Panc1 (cell line): Measurements from ENCODE around the gene TOM1L1. TPM values are rescaled to one million over a fixed set of nuclear protein-coding genes. Genes with fewer than 3 reads are reported as not detected.

ENCODE experiments used
- ATAC-seq: fragments of 200-7000 bp; cut with Tn5 transposase; 2 replicates; pipeline ENCODE4 v1.9.1; 2020; ENCODE audit warnings: mild to moderate bottlenecking, moderate library complexity
- BruUV-seq: library from RNA; stranded (reverse); fragments of 400-500 nt; replicated peaks from 2 replicates; lab custom pipeline; 2021; lab: Mats Ljungman, UMichigan
- CTCF ChIA-PET: fragments of 300-600 bp; sonication (Branson Sonifier 250); formaldehyde crosslinking; loops from one replicate; lab custom pipeline; 2022; ENCODE audit warnings: antibody characterized with exemption; lab: Charles Lee
- POLR2A ChIA-PET: fragments of 300-600 bp; sonication (Branson Sonifier 250); formaldehyde crosslinking; loops from one replicate; lab custom pipeline; 2022; ENCODE audit warnings: antibody characterized with exemption; lab: Charles Lee
- DNase-seq: peaks from one replicate; pipeline ENCODE4 v3.0.0-alpha.2; 2010; ENCODE audit warnings: low read depth, low spot score
- H3K27ac ChIP-seq: 2 replicates; pipeline ENCODE4 v1.5.1; 2011; ENCODE audit warnings: mild to moderate bottlenecking, low read length, inconsistent platforms
- H3K27me3 ChIP-seq: fragments of 200-500 bp; sonication (Bioruptor generic); 2 replicates; pipeline ENCODE4 v1.6.0; 2014; ENCODE audit warnings: low read length, inconsistent platforms; ENCODE audit not compliant: control insufficient read depth, insufficient read depth
- H3K36me3 ChIP-seq: fragments of 200-500 bp; sonication (Bioruptor generic); 2 replicates; pipeline ENCODE4 v1.5.1; 2014; ENCODE audit warnings: inconsistent platforms, mild to moderate bottlenecking, low read length, moderate library complexity; ENCODE audit not compliant: control insufficient read depth, insufficient read depth
- H3K4me1 ChIP-seq: 2 replicates; pipeline ENCODE4 v1.5.1; 2011; ENCODE audit warnings: inconsistent platforms, mild to moderate bottlenecking, low read length, moderate library complexity; ENCODE audit not compliant: control insufficient read depth, insufficient read depth
- H3K4me3 ChIP-seq, 2 experiments: 2 replicates each; pipeline ENCODE4 v1.5.1; 2011 to 2012; ENCODE audit warnings: low read depth in 2 of 2, low read length in 2 of 2, mild to moderate bottlenecking in 2 of 2, inconsistent platforms in 1 of 2, moderate library complexity in 1 of 2
- H3K9me3 ChIP-seq: fragments of 200-500 bp; sonication (Bioruptor generic); 2 replicates; pipeline ENCODE4 v1.5.1; 2014; ENCODE audit warnings: low read depth, mild to moderate bottlenecking, inconsistent platforms, low read length, moderate library complexity; ENCODE audit not compliant: control insufficient read depth, insufficient read depth
- POLR2AphosphoS5 ChIP-seq: IDR thresholded peaks from 2 replicates; pipeline ENCODE4 v1.6.1; 2012; ENCODE audit warnings: mild to moderate bottlenecking, low read depth, low read length, moderate library complexity
- REST ChIP-seq, 2 experiments: IDR thresholded peaks; 2 replicates each; pipeline ENCODE4 v1.6.1; 2011 to 2012; ENCODE audit warnings: low read depth in 2 of 2, control low read depth in 1 of 2, low read length in 1 of 2, mild to moderate bottlenecking in 1 of 2, moderate library complexity in 1 of 2; ENCODE audit not compliant: insufficient read depth in 1 of 2
- SIN3A ChIP-seq: IDR thresholded peaks from 2 replicates; pipeline ENCODE4 v1.6.1; 2012; ENCODE audit warnings: low read depth, mild to moderate bottlenecking, low read length, moderate library complexity, borderline replicate concordance; ENCODE audit not compliant: insufficient read depth
- TCF7L2 ChIP-seq: IDR thresholded peaks from 2 replicates; pipeline ENCODE4 v1.6.1; 2011; ENCODE audit warnings: mild to moderate bottlenecking, low read depth, low read length, inconsistent platforms
- in situ Hi-C: cut with HindIII; loops from 2 replicates; pipeline ENCODE4 v1.10.0; 2016; ENCODE audit warnings: low sequenced_read_pairs, low pct_unique_long_range_greater_than_20kb
- intact Hi-C: fragments of 100-400 bp; cut with micrococcal nuclease; formaldehyde crosslinking; loops from one replicate; pipeline ENCODE4 v1.10.0; 2022; ENCODE audit not compliant: unreplicated experiment
- total RNA-seq: library from RNA; stranded (reverse); gene quantifications from one replicate; pipeline ENCODE4 v1.2.1, GENCODE V29; 2021; ENCODE audit not compliant: unreplicated experiment
- TF ChIP-seq, protein P1 (sequence below): fragments of 450-650 bp; IDR thresholded peaks from 2 replicates; pipeline ENCODE4 v1.5.1; 2017; ENCODE audit warnings: mild to moderate bottlenecking

The TOM1L1 gene
- total RNA-seq, 1 experiment from 2014 or later = 53.9 TPM

GRCh38 chr17:54892360-54892759, 8.3 kb upstream of the TOM1L1 start:
- DNase-seq (no peak), ATAC-seq (no peak)
- Histone ChIP-seq H3K4me3 (no peak overlapping the region), H3K9me3 (no peaks in the 10 kb centered on the region), H3K27ac (no peak overlapping the region), H3K36me3 (no peaks in the 10 kb centered on the region), H3K27me3 (no peaks in the 10 kb centered on the region), H3K4me1 (no peaks in the 10 kb centered on the region)
- in situ Hi-C loops (no loop called here), intact Hi-C loops (no loop called here)
- BruUV-seq = no TSS peak
- ChIA-PET CTCF (no interaction called here), POLR2A (no interaction called here)
- TF ChIP-seq SIN3A (no peak), POLR2AphosphoS5 (no peak), REST (IDR thresholded peaks at IDR 0.05; ENCODE audit: insufficient read depth in 1 of 2, low read depth in 2 of 2, low read length in 1 of 2) (no peak), TCF7L2 (no peak)
- TF ChIP-seq, protein P1, sequence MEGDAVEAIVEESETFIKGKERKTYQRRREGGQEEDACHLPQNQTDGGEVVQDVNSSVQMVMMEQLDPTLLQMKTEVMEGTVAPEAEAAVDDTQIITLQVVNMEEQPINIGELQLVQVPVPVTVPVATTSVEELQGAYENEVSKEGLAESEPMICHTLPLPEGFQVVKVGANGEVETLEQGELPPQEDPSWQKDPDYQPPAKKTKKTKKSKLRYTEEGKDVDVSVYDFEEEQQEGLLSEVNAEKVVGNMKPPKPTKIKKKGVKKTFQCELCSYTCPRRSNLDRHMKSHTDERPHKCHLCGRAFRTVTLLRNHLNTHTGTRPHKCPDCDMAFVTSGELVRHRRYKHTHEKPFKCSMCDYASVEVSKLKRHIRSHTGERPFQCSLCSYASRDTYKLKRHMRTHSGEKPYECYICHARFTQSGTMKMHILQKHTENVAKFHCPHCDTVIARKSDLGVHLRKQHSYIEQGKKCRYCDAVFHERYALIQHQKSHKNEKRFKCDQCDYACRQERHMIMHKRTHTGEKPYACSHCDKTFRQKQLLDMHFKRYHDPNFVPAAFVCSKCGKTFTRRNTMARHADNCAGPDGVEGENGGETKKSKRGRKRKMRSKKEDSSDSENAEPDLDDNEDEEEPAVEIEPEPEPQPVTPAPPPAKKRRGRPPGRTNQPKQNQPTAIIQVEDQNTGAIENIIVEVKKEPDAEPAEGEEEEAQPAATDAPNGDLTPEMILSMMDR = no peak

DNA sequence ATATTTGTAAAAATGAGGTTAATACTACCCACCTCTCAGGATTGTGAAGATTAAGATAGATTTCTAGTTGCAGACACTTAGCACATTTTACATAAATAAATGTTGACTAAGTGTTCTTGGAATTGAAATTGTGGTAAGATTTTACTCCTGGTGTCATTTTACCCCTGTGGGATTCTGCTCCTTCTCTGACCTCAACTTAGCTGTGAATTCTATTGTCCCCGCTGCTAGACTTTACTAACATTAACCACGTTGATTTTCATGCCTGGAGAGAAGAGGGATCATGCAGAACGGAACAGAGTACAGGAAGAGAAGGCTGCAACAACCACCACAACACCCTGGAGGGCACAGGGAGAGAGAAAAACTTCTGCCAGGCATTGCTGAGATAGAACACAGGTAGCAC, 2.1 kb upstream of the TOM1L1 start:
- Histone ChIP-seq H3K9me3 (no peaks in the 10 kb centered on the region), H3K27ac (no peak overlapping the region), H3K36me3 (peaks cover 6% of the 10 kb centered on the region; the same call in 1 of the 2 replicates), H3K27me3 (no peaks in the 10 kb centered on the region), H3K4me1 (peaks cover 13% of the 10 kb centered on the region), H3K4me3 (no peak overlapping the region)
- ATAC-seq (no peak), DNase-seq (no peak)
- POLR2A ChIA-PET = no interaction called here
- TF ChIP-seq, protein P1 = no peak
- no peak for TF ChIP-seq REST (IDR thresholded peaks at IDR 0.05; ENCODE audit: insufficient read depth in 1 of 2, low read depth in 2 of 2, low read length in 1 of 2)
- TF ChIP-seq TCF7L2 = no peak
- no peak for TF ChIP-seq POLR2AphosphoS5
- no peak for TF ChIP-seq SIN3A
- in situ Hi-C loops = no loop called here
- CTCF ChIA-PET = no interaction called here
- intact Hi-C loops = no loop called here
- BruUV-seq = no TSS peak
